ENCODE results near the gene GCNA.
"Not testable (repeated sequence)": the region's sequence is repeated elsewhere in the genome, so short reads cannot be mapped to it uniquely, and the experiment has no call there.

GCNA gene

DNA sequence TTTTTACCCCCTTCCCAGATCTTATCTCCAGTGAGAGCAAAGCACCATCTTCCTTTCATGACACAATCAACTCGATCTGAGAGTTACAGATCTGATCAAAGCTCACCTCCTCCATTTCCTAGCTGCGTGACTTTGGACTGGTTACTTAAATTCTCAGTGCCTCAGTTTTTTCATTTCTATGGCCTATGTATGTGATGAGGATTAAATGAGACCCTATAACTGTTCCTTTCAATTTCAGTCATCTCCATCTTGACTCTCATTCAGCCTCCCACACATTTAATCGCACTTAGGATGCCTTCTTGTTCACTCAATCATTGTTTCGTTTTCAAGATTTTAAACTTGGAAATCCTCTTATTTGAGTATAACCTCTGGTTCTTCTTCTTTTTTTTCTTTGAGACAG, 60.2 kb downstream of the GCNA start:
- no peak for DNase-seq (ENCODE audit: low read depth)

DNA sequence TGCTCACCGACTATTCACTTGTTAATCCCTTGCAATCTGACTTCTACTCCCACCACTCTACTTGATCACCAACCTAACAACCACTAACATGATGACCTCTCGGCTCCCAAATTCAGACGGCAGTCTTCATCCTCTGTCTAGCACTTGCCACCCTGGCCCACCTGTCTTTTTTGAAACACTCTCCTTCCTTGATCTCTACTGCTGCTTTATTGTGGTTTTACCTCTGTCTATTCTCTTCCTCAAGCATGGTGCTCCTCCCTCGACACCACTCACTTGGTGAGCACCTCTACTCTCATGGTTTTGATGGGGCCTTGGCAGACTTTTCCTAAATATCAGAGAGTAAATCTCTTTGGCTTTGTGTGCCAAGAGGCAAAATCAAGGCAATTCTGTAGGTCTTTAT, 61.8 kb downstream of the GCNA start:
- no peak for DNase-seq (ENCODE audit: low read depth)

DNA sequence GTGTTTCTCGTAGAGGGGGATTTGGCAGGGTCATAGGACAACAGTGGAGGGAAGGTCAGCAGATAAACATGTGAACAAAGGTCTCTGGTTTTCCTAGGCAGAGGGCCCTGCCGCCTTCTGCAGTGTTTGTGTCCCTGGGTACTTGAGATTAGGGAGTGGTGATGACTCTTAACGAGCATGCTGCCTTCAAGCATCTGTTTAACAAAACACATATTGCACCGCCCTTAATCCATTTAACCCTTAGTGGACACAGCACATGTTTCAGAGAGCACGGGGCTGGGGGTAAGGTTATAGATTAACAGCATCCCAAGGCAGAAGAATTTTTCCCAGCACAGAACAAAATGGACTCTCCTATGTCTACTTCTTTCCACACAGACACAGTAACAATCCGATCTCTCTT, 66.2 kb downstream of the GCNA start:
- DNase-seq (ENCODE audit: low read depth), result not testable (repeated sequence)

DNA sequence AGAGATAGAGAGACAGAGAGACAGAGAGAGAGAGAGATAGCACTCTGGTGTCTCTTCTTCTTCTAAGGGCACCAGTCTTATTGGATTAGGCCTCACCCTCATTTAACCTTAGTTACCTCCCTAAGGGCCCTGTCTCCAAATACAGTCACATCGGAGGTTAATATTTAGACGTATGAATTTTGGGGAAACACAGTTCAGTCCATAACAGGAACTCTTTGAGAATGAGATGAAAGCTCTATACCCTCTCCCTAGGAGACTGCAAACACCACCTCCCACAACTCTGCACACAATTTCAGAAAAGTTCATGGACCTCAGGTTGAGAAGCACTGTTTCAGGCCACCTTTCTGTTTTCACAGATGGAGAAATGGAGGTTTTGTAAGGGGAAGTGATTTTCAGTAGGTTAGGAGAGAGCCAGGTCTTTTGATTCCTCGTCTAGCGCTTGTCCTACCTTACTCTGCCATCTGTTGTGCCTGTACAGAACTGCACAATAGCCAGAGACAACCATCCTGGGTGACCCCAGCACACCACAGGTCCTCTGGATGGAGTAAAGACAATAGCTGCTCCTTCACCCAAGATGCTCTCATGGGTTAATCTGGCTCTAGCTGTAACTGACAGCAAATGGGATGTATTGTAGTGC, 72.2 kb downstream of the GCNA start:
- DNase-seq (ENCODE audit: low read depth), result no peak

DNA sequence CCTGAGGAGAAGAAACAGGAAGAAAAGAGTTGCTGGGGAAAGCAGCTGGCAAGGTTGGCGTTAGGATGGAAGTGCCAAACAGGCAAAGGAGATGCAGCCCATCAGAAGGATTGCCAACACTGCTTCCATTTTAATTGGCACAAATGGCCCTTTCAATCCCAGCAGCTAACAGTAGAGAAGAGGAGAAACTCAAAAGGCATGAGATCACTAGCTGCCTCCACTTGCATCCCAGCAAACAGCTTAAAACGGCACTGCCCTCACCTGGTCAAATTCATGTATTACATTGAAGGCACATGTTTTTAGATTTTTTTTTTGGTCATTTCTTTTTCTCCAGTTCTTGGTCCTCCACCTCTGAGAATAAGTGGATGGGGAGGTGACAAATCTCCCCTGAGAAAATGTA, 74.2 kb downstream of the GCNA start:
- peak; percentile 41 for DNase-seq (ENCODE audit: low read depth)

DNA sequence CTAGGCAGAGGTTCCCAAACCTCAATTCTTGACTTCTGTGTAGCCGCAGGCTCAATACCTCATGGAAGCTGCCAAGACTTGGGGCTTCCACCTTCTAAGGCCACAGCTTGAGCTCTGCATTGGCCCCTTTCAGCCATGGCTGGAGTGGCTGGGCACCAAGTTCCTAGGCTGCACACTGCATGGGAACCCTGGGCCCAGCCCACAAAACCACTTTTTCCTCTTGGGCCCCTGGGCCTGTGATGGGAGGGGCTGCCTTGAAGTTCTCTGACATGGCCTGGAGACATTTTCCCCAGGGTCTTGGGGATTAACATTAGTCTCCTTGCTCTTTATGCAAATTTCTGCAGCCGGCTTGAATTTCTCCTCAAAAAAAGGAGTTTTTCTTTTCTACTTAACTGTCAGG, 75.1 kb downstream of the GCNA start:
- DNase-seq (ENCODE audit: low read depth), result no peak

DNA sequence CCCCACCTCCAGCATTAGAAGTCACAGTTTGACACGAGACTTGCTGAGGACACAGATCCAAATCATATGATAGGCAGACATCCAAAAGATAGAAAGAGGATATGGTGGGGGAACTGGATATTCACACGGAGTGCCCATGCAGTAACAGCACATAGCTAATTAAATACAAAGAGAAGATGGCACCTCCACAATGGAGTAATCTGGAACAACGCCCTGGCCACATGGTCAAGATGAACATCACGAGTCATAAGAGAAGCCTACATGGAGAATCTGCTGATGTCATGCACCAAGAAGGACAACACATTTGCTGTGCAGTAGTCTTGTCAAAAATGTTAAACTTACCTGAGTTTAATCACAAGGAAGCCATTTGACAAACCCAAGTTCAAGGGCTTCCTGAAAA, 79.0 kb downstream of the GCNA start:
- no peak for DNase-seq (ENCODE audit: low read depth)

DNA sequence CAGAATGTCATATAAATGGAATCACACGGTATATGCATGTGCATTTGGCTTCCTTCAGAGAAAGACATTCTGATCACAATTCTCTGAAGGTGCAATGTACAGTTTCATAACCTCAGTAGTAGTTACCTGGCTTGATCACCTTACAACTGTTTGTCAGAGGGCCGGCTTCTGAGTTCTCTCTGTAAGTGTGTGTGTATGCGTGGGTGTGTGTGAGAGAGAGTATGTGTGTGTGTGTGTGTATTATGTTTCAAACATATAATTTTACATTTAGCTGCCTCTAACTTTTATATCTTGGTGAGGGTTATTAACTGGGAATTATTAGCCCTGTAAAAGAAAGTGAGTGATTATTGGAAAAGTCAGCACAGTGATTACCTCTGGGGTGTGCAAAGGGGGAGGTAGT, 81.1 kb downstream of the GCNA start:
- DNase-seq (ENCODE audit: low read depth), result no peak

DNA sequence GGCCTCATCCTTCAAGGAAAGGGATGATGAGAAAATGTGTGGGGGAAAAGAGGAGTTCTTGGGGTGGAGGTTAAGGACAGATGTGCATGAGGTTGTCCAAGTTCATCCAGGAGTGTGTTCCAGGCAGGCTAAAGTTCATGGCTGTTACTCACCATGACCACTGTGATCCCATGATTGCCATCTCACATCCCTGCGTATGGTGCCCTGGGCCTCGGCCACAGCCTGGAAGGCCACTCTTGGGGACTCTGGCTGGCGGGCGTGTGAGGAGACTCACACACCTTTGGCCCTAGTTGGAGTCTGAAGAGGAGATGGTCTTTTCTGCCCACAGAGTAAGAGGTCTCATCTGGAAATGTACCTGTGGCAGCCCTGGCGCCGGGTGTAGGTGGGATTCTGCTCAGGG, 81.7 kb downstream of the GCNA start:
- no peak for DNase-seq (ENCODE audit: low read depth)

DNA sequence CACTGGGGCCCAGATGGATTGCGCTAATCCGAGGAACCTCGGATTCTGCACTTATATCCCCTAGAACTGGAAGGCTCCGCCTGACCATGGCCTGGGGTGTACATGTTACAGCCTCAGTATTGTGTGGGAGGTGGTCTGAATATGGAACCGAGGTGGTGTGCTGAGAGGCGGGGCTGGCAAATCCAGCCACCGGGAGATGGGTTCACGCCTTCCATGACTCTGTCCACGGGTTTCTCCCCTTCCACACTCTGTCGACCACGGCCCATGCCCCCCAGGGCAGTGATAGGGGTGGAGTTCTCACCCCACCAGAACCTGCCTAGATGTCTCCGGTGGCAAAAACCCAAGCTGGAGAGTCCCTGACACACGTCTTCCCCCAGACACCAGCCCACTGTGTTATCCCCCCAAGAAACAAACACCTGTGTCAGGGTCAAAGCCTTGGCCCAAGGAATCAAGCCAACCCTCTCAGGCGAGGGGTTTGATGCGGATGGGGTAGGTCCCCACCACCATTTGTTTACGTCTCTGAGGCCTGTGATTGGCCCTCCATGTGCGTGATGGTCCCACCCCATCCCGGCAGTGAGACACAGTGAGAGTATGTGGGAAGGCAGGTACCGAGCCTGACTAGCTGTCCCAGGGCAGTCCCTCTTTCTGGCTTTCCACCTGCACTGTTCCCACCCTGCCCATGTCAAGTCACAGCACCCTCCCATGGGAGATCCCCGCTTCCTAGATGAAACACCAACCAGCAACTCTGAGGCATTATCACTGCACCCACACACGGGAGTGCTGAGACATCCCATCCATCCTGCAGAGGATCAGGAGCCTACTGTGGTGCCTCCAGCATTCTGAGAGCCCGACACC, 82.6 kb downstream of the GCNA start:
- DNase-seq (ENCODE audit: low read depth), result no peak

DNA sequence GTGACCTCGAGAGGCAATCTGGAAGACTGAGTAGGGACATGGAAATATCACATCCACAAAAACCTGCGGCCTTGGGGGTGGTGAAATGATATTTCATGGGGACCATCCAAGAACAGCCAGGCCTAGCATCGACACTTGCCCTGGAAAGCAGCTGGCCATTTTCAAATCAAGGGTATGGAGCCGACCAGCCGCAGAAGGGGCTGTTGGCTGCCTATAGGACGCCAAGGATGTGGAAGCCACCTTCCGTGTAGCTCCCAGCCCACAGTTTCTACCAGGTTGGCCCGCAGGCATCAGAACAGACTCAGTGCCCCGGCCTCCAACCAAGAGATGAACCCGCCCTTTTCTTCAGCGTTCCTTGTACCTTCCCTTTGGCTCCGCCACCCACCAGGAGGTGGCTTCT, 83.7 kb downstream of the GCNA start:
- no peak for DNase-seq (ENCODE audit: low read depth)

DNA sequence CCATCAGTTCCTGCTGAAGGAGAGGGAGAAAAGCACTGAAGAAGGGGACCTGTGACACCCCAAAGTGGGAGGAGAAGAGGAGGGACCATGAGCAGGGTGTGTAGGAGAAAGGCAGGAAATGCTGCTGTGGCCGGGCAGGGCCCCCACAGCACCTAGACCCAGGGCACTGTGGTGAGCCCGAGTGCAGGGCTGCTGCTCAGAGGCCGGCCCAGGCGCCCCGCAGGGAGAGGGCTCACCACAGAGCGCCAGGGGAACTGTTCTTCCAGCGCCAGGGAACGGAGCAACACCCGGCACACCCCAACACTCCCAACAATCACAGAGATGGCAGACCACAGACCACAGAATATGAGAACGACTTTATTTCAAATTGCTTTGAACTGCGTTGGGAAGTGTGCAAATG, 84.4 kb downstream of the GCNA start:
- not testable (repeated sequence) for DNase-seq (ENCODE audit: low read depth)

Measured in activated T-cell treated with anti-CD3 and anti-CD28 coated beads for 1 hour (primary cell).